ENCODE measurements around the gene ESD.
"Not testable (repeated sequence)": the region's sequence is repeated elsewhere in the genome, so short reads cannot be mapped to it uniquely, and the experiment has no call there.

The ESD gene

GRCh38 chr13:46796515-46797474, at the start of gene ESD:
Gene ESD (minus strand): TSS chr13:46797161. CDS start chr13:46791413, 5,748 bp downstream.
- peak; percentile 93 for DNase-seq (ENCODE audit: low read depth)

GRCh38 chr13:46846726-46847125, 49.8 kb upstream of the ESD start:
- no peak for DNase-seq (ENCODE audit: low read depth)

- DNase-seq (ENCODE audit: low read depth): no peak
Measured at GRCh38 chr13:46845146-46845545, 48.2 kb upstream of the ESD start.

GRCh38 chr13:46844431-46844830, 47.5 kb upstream of the ESD start:
- peak; percentile 20 for DNase-seq (ENCODE audit: low read depth)

- DNase-seq (ENCODE audit: low read depth): no peak
Measured at GRCh38 chr13:46839399-46839798, 42.4 kb upstream of the ESD start.

- no peak for DNase-seq (ENCODE audit: low read depth)
Measured at GRCh38 chr13:46834657-46835056, 37.7 kb upstream of the ESD start.

GRCh38 chr13:46831588-46832194, 34.7 kb upstream of the ESD start:
- peak; percentile 54 for DNase-seq (ENCODE audit: low read depth)

GRCh38 chr13:46830405-46831005, 33.5 kb upstream of the ESD start:
- no peak for DNase-seq (ENCODE audit: low read depth)

- no peak for DNase-seq (ENCODE audit: low read depth)
Measured at GRCh38 chr13:46822551-46822950, 25.6 kb upstream of the ESD start.

- no peak for DNase-seq (ENCODE audit: low read depth)
Measured at GRCh38 chr13:46817838-46818476, 21.0 kb upstream of the ESD start.

GRCh38 chr13:46817095-46817494, 20.1 kb upstream of the ESD start:
- DNase-seq (ENCODE audit: low read depth): peak; percentile 16

- no peak for DNase-seq (ENCODE audit: low read depth)
Measured at GRCh38 chr13:46816371-46816770, 19.4 kb upstream of the ESD start.

- DNase-seq (ENCODE audit: low read depth): peak; percentile 22
Measured at GRCh38 chr13:46812301-46812797, 15.4 kb upstream of the ESD start.

GRCh38 chr13:46810440-46810839, 13.5 kb upstream of the ESD start:
- peak; percentile 55 for DNase-seq (ENCODE audit: low read depth)

GRCh38 chr13:46804921-46805320, 8.0 kb upstream of the ESD start:
- not testable (repeated sequence) for DNase-seq (ENCODE audit: low read depth)

GRCh38 chr13:46804391-46804815, 7.4 kb upstream of the ESD start:
- DNase-seq (ENCODE audit: low read depth): peak; percentile 98

GRCh38 chr13:46803586-46803985, 6.6 kb upstream of the ESD start:
- peak; percentile 13 for DNase-seq (ENCODE audit: low read depth)

GRCh38 chr13:46801858-46802257, 4.9 kb upstream of the ESD start:
- DNase-seq (ENCODE audit: low read depth): peak; percentile 36

GRCh38 chr13:46799139-46799538, 2.2 kb upstream of the ESD start:
- no peak for DNase-seq (ENCODE audit: low read depth)

GRCh38 chr13:46797501-46798237, 708 bp upstream of the ESD start:
- DNase-seq (ENCODE audit: low read depth): no peak

GRCh38 chr13:46796129-46796514, 839 bp downstream of the ESD start:
- no peak for DNase-seq (ENCODE audit: low read depth)
